Mesenchymal stem cell (in vitro differentiated cells and primary cell): ENCODE data around the gene ALOXE3.

ENCODE experiments used
- DNase-seq: peaks from one replicate; pipeline ENCODE4 v3.0.0-alpha.2; 2013
- H2AFZ ChIP-seq: one replicate; pipeline ENCODE4 v1.6.1; 2013; ENCODE audit warnings: low read depth, mild to moderate bottlenecking, control low read depth, inconsistent platforms, low read length, moderate library complexity
- H2AK5ac ChIP-seq: 2 replicates; pipeline ENCODE4 v1.6.1; 2013; ENCODE audit warnings: low read length, moderate library complexity, mild to moderate bottlenecking, inconsistent platforms; ENCODE audit not compliant: severe bottlenecking
- H2BK120ac ChIP-seq: one replicate; pipeline ENCODE4 v1.6.1; 2013; ENCODE audit warnings: low read depth, mild to moderate bottlenecking, inconsistent platforms, low read length, moderate library complexity
- H2BK12ac ChIP-seq, 2 experiments: one replicate each; pipeline ENCODE4 v1.6.1; 2013; ENCODE audit warnings: inconsistent platforms in 2 of 2, low read length in 2 of 2, mild to moderate bottlenecking in 2 of 2, moderate library complexity in 2 of 2, control low read depth in 1 of 2
- H2BK15ac ChIP-seq: one replicate; pipeline ENCODE4 v1.6.1; 2013; ENCODE audit warnings: mild to moderate bottlenecking, low read depth, inconsistent platforms; ENCODE audit not compliant: poor library complexity, severe bottlenecking
- H2BK5ac ChIP-seq: 2 replicates; pipeline ENCODE4 v1.6.1; 2013; ENCODE audit warnings: low read depth, mild to moderate bottlenecking, low read length, control low read depth, inconsistent platforms; ENCODE audit not compliant: poor library complexity, severe bottlenecking
- H3K14ac ChIP-seq, 2 experiments: one replicate each; pipeline ENCODE4 v1.6.1; 2013; ENCODE audit warnings: inconsistent platforms in 2 of 2, low read length in 2 of 2, control low read depth in 1 of 2, mild to moderate bottlenecking in 1 of 2, moderate library complexity in 1 of 2
- H3K18ac ChIP-seq, 2 experiments: one replicate each; pipeline ENCODE4 v1.6.1; 2013; ENCODE audit warnings: inconsistent platforms in 2 of 2, low read length in 2 of 2, control low read depth in 1 of 2, low read depth in 1 of 2, mild to moderate bottlenecking in 1 of 2
- H3K23ac ChIP-seq, 2 experiments: one replicate each; pipeline ENCODE4 v1.6.1; 2013; ENCODE audit warnings: inconsistent platforms in 2 of 2, low read length in 2 of 2, mild to moderate bottlenecking in 2 of 2, moderate library complexity in 2 of 2, control low read depth in 1 of 2
- H3K27ac ChIP-seq: 2 replicates; pipeline ENCODE4 v1.5.1; 2013; ENCODE audit warnings: mild to moderate bottlenecking, moderate library complexity, low read length, control low read depth, inconsistent platforms; ENCODE audit not compliant: poor library complexity, severe bottlenecking
- H3K27me3 ChIP-seq, 2 experiments: 2 replicates each; pipeline versions ENCODE4 v1.6.1 to v1.7.0; 2013; ENCODE audit warnings: low read length in 2 of 2, mild to moderate bottlenecking in 2 of 2, moderate library complexity in 2 of 2, control low read depth in 1 of 2, inconsistent platforms in 1 of 2; ENCODE audit not compliant: control insufficient read depth in 1 of 2, insufficient read depth in 1 of 2
- H3K36me3 ChIP-seq, 2 experiments: 2 replicates each; pipeline versions ENCODE4 v1.6.1 to v1.7.0; 2013; ENCODE audit warnings: low read length in 2 of 2, control low read depth in 1 of 2, inconsistent platforms in 1 of 2, low read depth in 1 of 2, mild to moderate bottlenecking in 1 of 2; ENCODE audit not compliant: insufficient read depth in 2 of 2, control insufficient read depth in 1 of 2
- H3K4ac ChIP-seq, 2 experiments: one replicate each; pipeline ENCODE4 v1.6.1; 2013; ENCODE audit warnings: inconsistent platforms in 2 of 2, low read length in 2 of 2, mild to moderate bottlenecking in 2 of 2, moderate library complexity in 2 of 2, control low read depth in 1 of 2, low read depth in 1 of 2
- H3K4me1 ChIP-seq: 2 replicates; pipeline ENCODE4 v1.6.1; 2013; ENCODE audit warnings: low read depth, low read length, control low read depth; ENCODE audit not compliant: control insufficient read depth, insufficient read depth
- H3K4me2 ChIP-seq: 2 replicates; pipeline ENCODE4 v1.6.1; 2013; ENCODE audit warnings: low read length, mild to moderate bottlenecking, inconsistent platforms; ENCODE audit not compliant: poor library complexity, severe bottlenecking
- H3K4me3 ChIP-seq, 2 experiments: 2 replicates each; pipeline versions ENCODE4 v1.5.1 to v1.7.0; 2013; ENCODE audit warnings: low read length in 2 of 2, mild to moderate bottlenecking in 2 of 2, control low read depth in 1 of 2, low read depth in 1 of 2; ENCODE audit not compliant: insufficient read depth in 1 of 2
- H3K79me1 ChIP-seq: replicated peaks from 2 replicates; pipeline ENCODE4 v1.6.1; 2013; ENCODE audit warnings: mild to moderate bottlenecking, control low read depth, low read length, inconsistent platforms; ENCODE audit not compliant: poor library complexity, severe bottlenecking
- H3K9ac ChIP-seq: 2 replicates; pipeline ENCODE4 v1.7.0; 2013; ENCODE audit warnings: mild to moderate bottlenecking, low read length, moderate library complexity
- H3K9me3 ChIP-seq: 2 replicates; pipeline ENCODE4 v1.7.0; 2013; ENCODE audit warnings: mild to moderate bottlenecking, low read length; ENCODE audit not compliant: control insufficient read depth
- H4K8ac ChIP-seq: one replicate; pipeline ENCODE4 v1.6.1; 2013; ENCODE audit warnings: inconsistent platforms, mild to moderate bottlenecking, low read length, moderate library complexity
- H4K91ac ChIP-seq: one replicate; pipeline ENCODE4 v1.6.1; 2013; ENCODE audit warnings: mild to moderate bottlenecking, low read length, inconsistent platforms
- WGBS: methylation state at CpG from one replicate; pipeline ENCODE4 v1.1.7; 2013; ENCODE audit warnings: mixed read lengths; 5-methylcytosine and 5-hydroxymethylcytosine counted together

The ALOXE3 gene

DNA sequence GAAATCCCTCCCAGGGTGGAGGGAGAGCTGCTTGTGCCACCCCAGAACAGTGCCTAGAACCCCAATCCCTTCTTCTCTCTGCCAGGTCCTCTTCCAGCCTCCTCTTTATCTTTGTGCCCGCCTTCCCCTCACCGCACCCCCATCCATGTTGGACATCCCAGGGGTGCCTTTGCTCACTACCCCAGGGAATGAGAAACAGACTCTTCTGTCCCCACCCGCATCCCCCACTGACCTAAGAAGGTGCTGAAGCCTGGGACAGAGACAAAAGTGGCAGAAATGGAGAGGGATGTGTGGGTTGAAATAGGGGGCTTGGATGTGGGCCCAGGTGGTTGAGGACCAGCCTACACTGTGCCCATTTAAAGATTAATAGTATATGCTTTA, 62.5 kb downstream of the ALOXE3 start:
- Histone ChIP-seq H3K27me3 (peaks cover 48 to 54% of the 10 kb centered on the region in 2 experiments), H2AK5ac (no peak overlapping the region), H3K4me2 (no peak overlapping the region), H3K36me3 (no peaks in the 10 kb centered on the region), H3K4ac (peak overlapping the region; percentile 19 to 76), H2BK5ac (no peak overlapping the region), H2BK120ac (peak overlapping the region; percentile 77), H3K23ac (no peak overlapping the region), H3K9ac (peak overlapping the region; percentile 51), H3K4me3 (no peak overlapping the region), H3K9me3 (no peaks in the 10 kb centered on the region), H3K27ac (no peak overlapping the region), H3K14ac (no peak overlapping the region), H2BK12ac (peak overlapping the region; percentile 93 to 98), H3K79me1 (no peaks in the 10 kb centered on the region), H4K8ac (peak overlapping the region; percentile 74), H4K91ac (peak overlapping the region; percentile 85), H2AFZ (no peak overlapping the region), H3K18ac (peak overlapping the region; percentile 52 to 75), H3K4me1 (peaks cover 6% of the 10 kb centered on the region), H2BK15ac (peak overlapping the region; percentile 95)
- WGBS: 88% methylated on average over 2 of the region's 3 CpGs
- DNase-seq: no peak

DNA sequence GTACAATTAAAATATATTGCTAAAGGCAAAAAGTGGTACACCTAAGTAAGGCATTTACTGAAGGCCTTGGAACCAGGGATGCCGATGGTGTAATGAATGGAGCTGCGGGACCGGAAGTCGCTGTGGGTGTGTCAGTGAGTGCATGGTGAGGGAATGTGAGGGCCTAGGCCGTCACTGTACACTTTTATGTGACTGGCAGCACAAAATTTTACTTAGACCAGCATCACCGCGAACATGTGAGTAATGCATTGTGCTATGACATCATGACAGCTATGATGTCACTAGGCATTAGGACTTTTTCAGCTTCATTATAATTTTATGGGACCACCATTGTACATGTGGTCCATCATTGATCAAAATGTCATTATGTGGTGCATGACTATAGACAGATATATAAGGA, 64.7 kb downstream of the ALOXE3 start:
- H3K36me3 ChIP-seq: no peaks in the 10 kb centered on the region
- H3K23ac ChIP-seq: no peak overlapping the region
- H2AK5ac ChIP-seq: no peak overlapping the region
- no peak overlapping the region for H2BK5ac ChIP-seq
- H3K4me1 ChIP-seq: peaks cover 6% of the 10 kb centered on the region
- H2BK12ac ChIP-seq: no peak overlapping the region
- no peak overlapping the region for H4K8ac ChIP-seq
- no peak overlapping the region for H3K4ac ChIP-seq
- no peak overlapping the region for H3K4me2 ChIP-seq
- peaks cover 32 to 41% of the 10 kb centered on the region in 2 experiments for H3K27me3 ChIP-seq
- no peak overlapping the region for H3K4me3 ChIP-seq
- no peak overlapping the region for H3K18ac ChIP-seq
- H3K79me1 ChIP-seq: no peaks in the 10 kb centered on the region
- no peak overlapping the region for H2BK15ac ChIP-seq
- WGBS: 98% methylated on average over 6 of the region's 7 CpGs
- no peak overlapping the region for H3K27ac ChIP-seq
- no peak overlapping the region for H2AFZ ChIP-seq
- DNase-seq: no peak
- H3K9me3 ChIP-seq: no peaks in the 10 kb centered on the region
- no peak overlapping the region for H4K91ac ChIP-seq
- no peak overlapping the region for H2BK120ac ChIP-seq
- H3K9ac ChIP-seq: no peak overlapping the region
- no peak overlapping the region for H3K14ac ChIP-seq

GRCh38 chr17:8052256-8053252, 65.8 kb downstream of the ALOXE3 start:
- Histone ChIP-seq H2AK5ac (no peak overlapping the region), H3K79me1 (no peaks in the 10 kb centered on the region), H2AFZ (no peak overlapping the region), H4K8ac (no peak overlapping the region), H3K36me3 (no peaks in the 10 kb centered on the region), H3K4me3 (no peak overlapping the region), H3K27ac (no peak overlapping the region), H3K4ac (no peak overlapping the region), H3K4me1 (peaks cover 6% of the 10 kb centered on the region), H3K9ac (no peak overlapping the region), H2BK5ac (no peak overlapping the region), H3K18ac (no peak overlapping the region), H4K91ac (no peak overlapping the region), H2BK120ac (no peak overlapping the region), H2BK15ac (no peak overlapping the region), H3K9me3 (no peaks in the 10 kb centered on the region), H3K27me3 (peaks cover 28 to 45% of the 10 kb centered on the region in 2 experiments), H3K4me2 (no peak overlapping the region), H3K14ac (no peak overlapping the region), H3K23ac (no peak overlapping the region), H2BK12ac (no peak overlapping the region)
- DNase-seq: no peak
- WGBS: 87% methylated on average over 5 of the region's 6 CpGs

- Histone ChIP-seq H2AFZ (no peak overlapping the region), H2BK15ac (no peak overlapping the region), H4K91ac (no peak overlapping the region), H3K9ac (no peak overlapping the region), H3K79me1 (no peaks in the 10 kb centered on the region), H3K27me3 (peaks cover 30 to 45% of the 10 kb centered on the region in 2 experiments), H3K9me3 (no peaks in the 10 kb centered on the region), H2AK5ac (no peak overlapping the region), H3K23ac (no peak overlapping the region), H3K14ac (no peak overlapping the region), H4K8ac (no peak overlapping the region), H3K36me3 (no peaks in the 10 kb centered on the region), H3K27ac (no peak overlapping the region), H3K4me3 (no peak overlapping the region), H3K18ac (no peak overlapping the region), H3K4ac (no peak overlapping the region), H3K4me1 (peaks cover 6% of the 10 kb centered on the region), H2BK5ac (no peak overlapping the region), H3K4me2 (no peak overlapping the region), H2BK12ac (no peak overlapping the region), H2BK120ac (no peak overlapping the region)
- 93% methylated on average over 7 of the region's 7 CpGs for WGBS
- DNase-seq: no peak
Observed at GRCh38 chr17:8051831-8052230, 66.5 kb downstream of the ALOXE3 start.
